GM12892 (cell line): ENCODE data around the gene POU2AF1.
"Not testable (repeated sequence)": the region's sequence is repeated elsewhere in the genome, so short reads cannot be mapped to it uniquely, and the experiment has no call there.

Experiments used
- DNase-seq: peaks from one replicate; pipeline ENCODE4 v3.0.0; 2011; ENCODE audit not compliant: insufficient read length
- FAIRE-seq: peaks from 2 replicates; lab custom pipeline; 2011; peaks lifted over from hg19 to GRCh38; lab: Jason Lieb, UNC
- POLR2A ChIP-seq: IDR thresholded peaks from 2 replicates; pipeline ENCODE4 v1.6.1; 2011; ENCODE audit warnings: low read depth, low read length, control low read depth
- POLR2AphosphoS5 ChIP-seq: IDR thresholded peaks from 2 replicates; pipeline ENCODE4 v1.6.1; 2011; ENCODE audit warnings: low read depth, low read length, control low read depth
- TAF1 ChIP-seq: IDR thresholded peaks from 2 replicates; pipeline ENCODE4 v1.6.1; 2011; ENCODE audit warnings: low read depth, mild to moderate bottlenecking, control low read depth, low read length, borderline replicate concordance

The POU2AF1 gene

GRCh38 chr11:111407652-111408051 is 28.6 kb upstream of the POU2AF1 start:
- FAIRE-seq, result peak; percentile 74
- TF ChIP-seq POLR2AphosphoS5 (no peak), TAF1 (no peak), POLR2A (no peak)
- no peak for DNase-seq

- TF ChIP-seq POLR2AphosphoS5 (no peak), TAF1 (no peak), POLR2A (no peak)
- DNase-seq (no peak), FAIRE-seq (peak; percentile 61)
Observed at GRCh38 chr11:111406589-111406988, 27.5 kb upstream of the POU2AF1 start.

DNA sequence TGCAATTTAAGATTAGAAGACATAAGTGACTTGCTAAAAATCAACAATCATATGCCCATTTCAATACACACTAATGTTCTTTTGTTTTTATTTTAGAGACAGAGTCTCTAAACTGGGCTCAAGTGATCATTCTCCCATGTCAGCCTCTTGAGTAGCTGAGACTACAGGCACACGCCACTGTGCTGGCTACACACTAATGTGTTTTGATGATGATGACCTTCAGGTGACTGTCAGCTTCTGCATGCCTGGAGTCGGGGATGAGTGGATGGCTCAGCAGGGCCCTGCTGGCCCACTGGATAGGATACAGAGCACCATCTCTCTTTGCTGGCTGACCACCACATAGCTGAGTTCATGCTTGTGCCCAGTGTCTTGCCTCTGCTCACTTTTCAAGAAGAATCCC is 27.0 kb upstream of the POU2AF1 start:
- DNase-seq, result no peak
- peak; percentile 93 for FAIRE-seq
- TF ChIP-seq POLR2A, result no peak

- TF ChIP-seq POLR2AphosphoS5 (no peak), TAF1 (no peak), POLR2A (no peak)
- FAIRE-seq (peak; percentile 27), DNase-seq (no peak)
Observed at GRCh38 chr11:111405551-111405950, 26.5 kb upstream of the POU2AF1 start.

DNA sequence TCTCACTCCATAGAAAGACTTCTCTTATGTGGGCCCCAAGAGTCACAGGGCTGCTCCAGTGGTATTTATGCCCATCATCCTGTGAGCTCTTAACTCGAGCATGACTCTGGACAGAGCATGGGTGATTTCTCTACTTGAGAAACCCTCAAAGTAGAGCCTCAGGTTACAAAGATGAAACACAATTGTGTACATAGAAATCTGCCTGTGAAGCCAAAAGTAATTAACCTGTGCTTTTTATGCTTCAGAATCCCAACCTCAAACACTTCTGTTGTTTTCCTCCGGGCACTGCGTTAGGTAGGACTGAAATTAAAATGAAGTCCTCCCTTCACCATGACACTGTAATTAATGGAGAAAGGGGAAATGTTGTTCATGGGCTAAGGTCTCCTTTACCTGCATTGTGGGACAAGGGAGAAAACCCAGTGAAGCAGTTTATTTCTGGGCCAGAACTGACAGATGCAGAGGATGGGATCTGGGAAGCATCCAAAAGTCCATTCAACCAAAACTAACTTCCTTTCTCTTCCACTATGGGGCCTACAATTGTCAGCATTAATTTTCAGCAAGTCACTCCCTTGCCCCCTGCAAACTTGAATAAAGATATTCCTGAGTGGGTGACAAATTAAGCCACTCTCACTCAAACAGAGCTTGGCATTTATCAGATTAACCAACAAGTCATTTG is 24.1 kb upstream of the POU2AF1 start:
- TF ChIP-seq POLR2A (no peak), POLR2AphosphoS5 (no peak), TAF1 (no peak)
- FAIRE-seq (peak; percentile 38), DNase-seq (no peak)

GRCh38 chr11:111402411-111402810 is 23.3 kb upstream of the POU2AF1 start:
- FAIRE-seq (peak; percentile 24), DNase-seq (no peak)
- no peak for TF ChIP-seq POLR2AphosphoS5
- no peak for TF ChIP-seq POLR2A

- not testable (repeated sequence) for DNase-seq, FAIRE-seq
Observed at GRCh38 chr11:111401957-111402356, 22.9 kb upstream of the POU2AF1 start.

- no peak for DNase-seq
- no peak for TF ChIP-seq POLR2AphosphoS5
- TF ChIP-seq POLR2A, result no peak
- FAIRE-seq, result peak; percentile 96
Observed at GRCh38 chr11:111400595-111400994, 21.5 kb upstream of the POU2AF1 start.

GRCh38 chr11:111399187-111400031 is 20.3 kb upstream of the POU2AF1 start:
- TF ChIP-seq TAF1 (no peak), POLR2AphosphoS5 (no peak), POLR2A (no peak)
- FAIRE-seq (peak; percentile 99), DNase-seq (no peak)

DNA sequence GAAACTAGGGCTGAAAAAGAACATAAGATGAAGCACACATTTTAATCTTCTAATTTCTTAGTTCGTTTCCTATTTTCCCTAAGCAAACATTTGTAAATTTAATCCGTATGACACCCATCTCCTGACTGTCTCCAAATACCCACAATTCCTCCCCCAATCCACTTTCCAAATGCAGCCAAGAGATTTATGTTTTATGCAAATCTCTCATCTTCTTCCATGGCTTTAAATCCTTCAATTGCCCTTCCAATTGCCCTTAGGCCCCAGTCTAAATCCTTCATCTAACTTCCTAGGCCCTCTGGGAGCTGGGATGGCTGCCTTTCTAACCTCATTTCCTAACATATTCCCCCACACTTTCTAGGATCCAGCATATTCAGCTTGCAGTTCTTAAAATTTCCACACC is 18.0 kb upstream of the POU2AF1 start:
- TF ChIP-seq TAF1 (no peak), POLR2A (no peak), POLR2AphosphoS5 (no peak)
- peak; percentile 78 for FAIRE-seq
- no peak for DNase-seq

- TF ChIP-seq TAF1 (no peak), POLR2A (no peak)
- DNase-seq (no peak), FAIRE-seq (peak; percentile 78)
Observed at GRCh38 chr11:111395749-111396148, 16.7 kb upstream of the POU2AF1 start.

DNA sequence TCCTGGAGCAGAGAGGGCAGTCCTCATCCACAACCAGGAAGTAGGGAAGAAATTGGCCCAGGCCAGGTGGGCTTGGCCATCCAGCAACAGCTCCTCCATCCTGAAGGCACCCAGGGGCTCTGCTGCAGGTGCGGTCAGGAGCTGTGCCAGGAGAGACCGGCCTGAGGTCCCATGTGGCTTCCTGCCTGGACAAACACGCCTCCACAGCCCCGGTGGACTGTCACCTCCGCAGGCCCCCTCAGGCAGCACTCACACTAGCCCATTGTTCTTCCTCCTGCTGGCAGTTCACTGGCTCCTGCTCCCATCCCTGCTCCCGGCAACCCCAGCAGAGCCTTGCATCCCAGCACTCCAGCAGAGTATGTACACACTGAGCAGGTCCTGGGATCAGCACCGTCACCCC is 16.0 kb upstream of the POU2AF1 start:
- DNase-seq (no peak), FAIRE-seq (no peak)
- TF ChIP-seq TAF1 (no peak), POLR2AphosphoS5 (no peak), POLR2A (no peak)

DNA sequence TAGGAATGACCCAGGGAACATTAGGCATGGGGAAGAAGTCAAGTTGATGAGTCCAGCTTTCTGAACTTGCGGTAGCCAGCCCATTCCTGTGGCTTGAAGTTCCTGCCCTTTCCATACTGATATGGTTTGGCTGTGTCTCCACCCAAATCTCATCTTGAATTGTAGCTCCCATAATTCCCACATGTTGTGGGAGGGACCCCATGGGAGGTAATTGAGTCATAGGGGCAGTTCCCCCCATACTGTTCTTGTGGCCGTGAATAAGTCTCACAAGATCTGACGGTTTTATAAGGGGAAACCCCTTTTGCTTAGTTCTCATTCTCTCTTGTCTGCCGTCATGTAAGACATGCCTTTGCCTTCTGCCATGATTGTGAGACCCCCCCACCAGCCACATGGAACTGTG is 15.1 kb upstream of the POU2AF1 start:
- peak; percentile 93 for FAIRE-seq
- DNase-seq, result not testable (repeated sequence)
